Ascending aorta (tissue), 2 donors: ENCODE results near the gene LILRA2. TPM values are rescaled to one million over a fixed set of nuclear protein-coding genes. Genes with fewer than 3 reads are reported as not detected.
A peak's percentile ranks its signal among the peaks of the same experiment; 100 is the strongest.
"Not testable (repeated sequence)": the region's sequence is repeated elsewhere in the genome, so short reads cannot be mapped to it uniquely, and the experiment has no call there.

Experiments used
- DNase-seq, 2 donors: peaks; one replicate each; pipeline ENCODE4 v3.0.0-alpha.2; 2019; ENCODE audit warnings: low spot score in 2 of 2
- H3K27ac ChIP-seq, 2 donors: fragments of 200-600 bp; sonication (generic); one replicate each; pipeline ENCODE4 v1.5.1; 2016 to 2017; ENCODE audit warnings: mild to moderate bottlenecking in 1 of 2
- H3K27me3 ChIP-seq: fragments of 200-600 bp; sonication (generic); one replicate; pipeline ENCODE4 v1.5.1; 2017
- H3K36me3 ChIP-seq, 2 donors: fragments of 200-600 bp; sonication (generic); one replicate each; pipeline ENCODE4 v1.5.1; 2016
- H3K4me1 ChIP-seq, 2 donors: fragments of 200-600 bp; sonication (generic); one replicate each; pipeline ENCODE4 v1.5.1; 2016 to 2017; ENCODE audit warnings: mild to moderate bottlenecking in 1 of 2
- H3K4me3 ChIP-seq, 2 donors: fragments of 200-600 bp; sonication (generic); one replicate each; pipeline ENCODE4 v1.5.1; 2016 to 2017; ENCODE audit warnings: mild to moderate bottlenecking in 1 of 2
- H3K9me3 ChIP-seq, 2 donors: fragments of 200-600 bp; sonication (generic); one replicate each; pipeline ENCODE4 v1.5.1; 2016
- CTCF ChIP-seq, 3 experiments: fragments of 200-600 bp in 2 of 3; fragments of 450-650 bp in 1 of 3; sonication (generic) in 2 of 3; IDR thresholded peaks; one replicate each; pipeline ENCODE4 v1.5.1; 2016 to 2019; ENCODE audit warnings: antibody characterized with exemption in 3 of 3, mild to moderate bottlenecking in 1 of 3, moderate library complexity in 1 of 3
- intact Hi-C: fragments of 100-400 bp; cut with DNase I; formaldehyde crosslinking; loops from one replicate; pipeline ENCODE4 v1.15.1; 2023
- total RNA-seq: library from RNA; depleted of rRNA; stranded (reverse); fragments of >200 nt; gene quantifications from one replicate; pipeline ENCODE4 v1.1.0, GENCODE V29; 2016

The LILRA2 gene
- total RNA-seq, 1 donor from 2014 or later: not detected

- H3K4me3 ChIP-seq: peak overlapping the region in 1 of 2 donors; percentile 11
- H3K36me3 ChIP-seq: no peaks in the 10 kb centered on the region
- intact Hi-C loops: no loop called here
- no peaks in the 10 kb centered on the region for H3K9me3 ChIP-seq
- H3K27me3 ChIP-seq: no peaks in the 10 kb centered on the region
- no peak for TF ChIP-seq CTCF (IDR thresholded peaks at IDR 0.05)
- no peaks in the 10 kb centered on the region for H3K4me1 ChIP-seq
- DNase-seq: no peak
- H3K27ac ChIP-seq: no peak overlapping the region
These were observed 786 bp upstream of the LILRA2 start for GRCh38 chr19:54572696-54573311.

GRCh38 chr19:54574051-54574450 lies 461 bp downstream of the LILRA2 start:
- intact Hi-C loops: no loop called here
- Histone ChIP-seq H3K36me3 (no peaks in the 10 kb centered on the region), H3K27me3 (no peaks in the 10 kb centered on the region), H3K27ac (no peak overlapping the region), H3K4me3 (no peak overlapping the region), H3K4me1 (no peaks in the 10 kb centered on the region), H3K9me3 (no peaks in the 10 kb centered on the region)
- TF ChIP-seq CTCF (IDR thresholded peaks at IDR 0.05): no peak
- DNase-seq: no peak

GRCh38 chr19:54574527-54575056 lies 1.0 kb downstream of the LILRA2 start:
- H3K27me3 ChIP-seq: no peaks in the 10 kb centered on the region
- H3K27ac ChIP-seq: no peak overlapping the region
- no peaks in the 10 kb centered on the region for H3K36me3 ChIP-seq
- no peak for DNase-seq
- H3K9me3 ChIP-seq: peaks cover 0 to 4% of the 10 kb centered on the region in 2 donors
- intact Hi-C loops: no loop called here
- TF ChIP-seq CTCF (IDR thresholded peaks at IDR 0.05): no peak
- H3K4me1 ChIP-seq: no peaks in the 10 kb centered on the region
- H3K4me3 ChIP-seq: no peak overlapping the region

GRCh38 chr19:54575205-54575604 lies 1.6 kb downstream of the LILRA2 start:
- H3K9me3 ChIP-seq, H3K4me3 ChIP-seq, DNase-seq, H3K27ac ChIP-seq, H3K27me3 ChIP-seq, intact Hi-C loops, H3K36me3 ChIP-seq, H3K4me1 ChIP-seq: not testable (repeated sequence)

- Histone ChIP-seq H3K9me3 (peaks cover 0 to 7% of the 10 kb centered on the region in 2 donors), H3K36me3 (no peaks in the 10 kb centered on the region), H3K4me3 (no peak overlapping the region), H3K27ac (no peak overlapping the region), H3K27me3 (no peaks in the 10 kb centered on the region), H3K4me1 (no peaks in the 10 kb centered on the region)
- intact Hi-C loops: no loop called here
- no peak for TF ChIP-seq CTCF (IDR thresholded peaks at IDR 0.05)
- DNase-seq: no peak
These were observed 2.9 kb downstream of the LILRA2 start for GRCh38 chr19:54576411-54576976.

- no peaks in the 10 kb centered on the region for H3K4me1 ChIP-seq
- no peak for TF ChIP-seq CTCF (IDR thresholded peaks at IDR 0.05)
- no peak overlapping the region for H3K4me3 ChIP-seq
- no peak overlapping the region for H3K27ac ChIP-seq
- H3K36me3 ChIP-seq: no peaks in the 10 kb centered on the region
- no peaks in the 10 kb centered on the region for H3K27me3 ChIP-seq
- DNase-seq: no peak
- intact Hi-C loops: no loop called here
- H3K9me3 ChIP-seq: peaks cover 0 to 7% of the 10 kb centered on the region in 2 donors
These were observed 3.7 kb downstream of the LILRA2 start for GRCh38 chr19:54577334-54577733.

GRCh38 chr19:54578268-54578667 lies 4.7 kb downstream of the LILRA2 start:
- not testable (repeated sequence) for H3K4me1 ChIP-seq

More at GRCh38 chr19:54578268-54578667, 4.7 kb downstream of the LILRA2 start:
- H3K27ac ChIP-seq, H3K9me3 ChIP-seq, H3K4me3 ChIP-seq, intact Hi-C loops, DNase-seq, H3K27me3 ChIP-seq, H3K36me3 ChIP-seq: not testable (repeated sequence)
